SK-N-SH (cell line): ENCODE results near the gene BCAS3.
"Not testable (repeated sequence)": the region's sequence is repeated elsewhere in the genome, so short reads cannot be mapped to it uniquely, and the experiment has no call there.

Experiments used
- CHD2 ChIP-seq: fragments of 150-350 bp; IDR thresholded peaks from 2 replicates; pipeline ENCODE4 v1.6.1; 2018; ENCODE audit warnings: low read length; ENCODE audit not compliant: partially characterized antibody
- EP300 ChIP-seq, 2 experiments: IDR thresholded peaks; 2 replicates each; pipeline versions ENCODE4 v1.4.0 to v1.6.1; 2012; ENCODE audit warnings: borderline replicate concordance in 1 of 2, low read depth in 1 of 2, low read length in 1 of 2
- FOXJ3 ChIP-seq: sonication (generic); formaldehyde crosslinking; IDR thresholded peaks from 2 replicates; pipeline ENCODE4 v1.5.1; 2020; ENCODE audit warnings: mild to moderate bottlenecking, missing genetic modification reagents
- MXI1 ChIP-seq: IDR thresholded peaks from 2 replicates; pipeline ENCODE4 v1.6.1; 2012; ENCODE audit warnings: mild to moderate bottlenecking, low read depth, low read length, improper control_type of control experiment
- SMC3 ChIP-seq: IDR thresholded peaks from 2 replicates; pipeline ENCODE4 v1.6.1; 2012; ENCODE audit warnings: low read depth, low read length, improper control_type of control experiment
- TAF1 ChIP-seq: IDR thresholded peaks from 2 replicates; pipeline ENCODE4 v1.6.1; 2012; ENCODE audit warnings: low read depth, mild to moderate bottlenecking, low read length, moderate library complexity, borderline replicate concordance
- TEAD4 ChIP-seq: IDR thresholded peaks from 2 replicates; pipeline ENCODE4 v1.4.0; 2012; ENCODE audit warnings: mild to moderate bottlenecking, borderline replicate concordance; ENCODE audit not compliant: insufficient read depth
- TF ChIP-seq, protein P1 (sequence below): fragments of 200-600 bp; sonication (generic); IDR thresholded peaks from 2 replicates; pipeline ENCODE4 v1.6.1; 2017; ENCODE audit warnings: antibody characterized with exemption, mild to moderate bottlenecking, moderate library complexity
- TF ChIP-seq, protein P2 (sequence below): fragments of 150-350 bp; IDR thresholded peaks from 2 replicates; pipeline ENCODE4 v1.6.1; 2017; ENCODE audit warnings: antibody characterized with exemption, low read length, low read depth, borderline replicate concordance
- TF ChIP-seq, protein P3 (sequence below): IDR thresholded peaks from 2 replicates; pipeline ENCODE4 v1.4.0; 2012; ENCODE audit warnings: low read depth, borderline replicate concordance

DNA sequence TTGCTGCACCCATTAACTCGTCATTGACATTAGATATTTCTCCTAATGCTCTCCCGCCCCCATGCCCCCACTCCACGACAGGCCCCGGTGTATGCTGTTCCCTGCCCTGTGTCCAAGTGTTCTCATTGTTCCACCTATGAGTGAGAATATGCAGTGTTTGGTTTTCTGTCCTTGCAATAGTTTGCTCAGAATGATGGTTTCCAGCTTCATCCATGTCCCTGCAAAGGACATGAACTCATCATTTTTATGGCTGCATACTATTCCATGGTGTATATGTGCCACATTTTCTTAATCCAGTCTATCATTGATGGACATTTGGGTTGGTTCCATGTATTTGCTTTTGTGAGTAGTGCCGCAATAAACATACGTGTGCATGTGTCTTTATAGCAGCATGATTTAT is 83.7 kb downstream of the BCAS3 start:
- not testable (repeated sequence) for TF ChIP-seq TAF1; CHD2; TEAD4; SMC3; FOXJ3 (CRISPR knock-in tag); MXI1; EP300 (IDR thresholded peaks at IDR 0.05; ENCODE audit: borderline replicate concordance in 1 of 2, low read depth in 1 of 2, low read length in 1 of 2)
- TF ChIP-seq, protein P1, sequence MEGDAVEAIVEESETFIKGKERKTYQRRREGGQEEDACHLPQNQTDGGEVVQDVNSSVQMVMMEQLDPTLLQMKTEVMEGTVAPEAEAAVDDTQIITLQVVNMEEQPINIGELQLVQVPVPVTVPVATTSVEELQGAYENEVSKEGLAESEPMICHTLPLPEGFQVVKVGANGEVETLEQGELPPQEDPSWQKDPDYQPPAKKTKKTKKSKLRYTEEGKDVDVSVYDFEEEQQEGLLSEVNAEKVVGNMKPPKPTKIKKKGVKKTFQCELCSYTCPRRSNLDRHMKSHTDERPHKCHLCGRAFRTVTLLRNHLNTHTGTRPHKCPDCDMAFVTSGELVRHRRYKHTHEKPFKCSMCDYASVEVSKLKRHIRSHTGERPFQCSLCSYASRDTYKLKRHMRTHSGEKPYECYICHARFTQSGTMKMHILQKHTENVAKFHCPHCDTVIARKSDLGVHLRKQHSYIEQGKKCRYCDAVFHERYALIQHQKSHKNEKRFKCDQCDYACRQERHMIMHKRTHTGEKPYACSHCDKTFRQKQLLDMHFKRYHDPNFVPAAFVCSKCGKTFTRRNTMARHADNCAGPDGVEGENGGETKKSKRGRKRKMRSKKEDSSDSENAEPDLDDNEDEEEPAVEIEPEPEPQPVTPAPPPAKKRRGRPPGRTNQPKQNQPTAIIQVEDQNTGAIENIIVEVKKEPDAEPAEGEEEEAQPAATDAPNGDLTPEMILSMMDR, result not testable (repeated sequence)
- TF ChIP-seq, protein P2, sequence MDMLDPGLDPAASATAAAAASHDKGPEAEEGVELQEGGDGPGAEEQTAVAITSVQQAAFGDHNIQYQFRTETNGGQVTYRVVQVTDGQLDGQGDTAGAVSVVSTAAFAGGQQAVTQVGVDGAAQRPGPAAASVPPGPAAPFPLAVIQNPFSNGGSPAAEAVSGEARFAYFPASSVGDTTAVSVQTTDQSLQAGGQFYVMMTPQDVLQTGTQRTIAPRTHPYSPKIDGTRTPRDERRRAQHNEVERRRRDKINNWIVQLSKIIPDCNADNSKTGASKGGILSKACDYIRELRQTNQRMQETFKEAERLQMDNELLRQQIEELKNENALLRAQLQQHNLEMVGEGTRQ, result not testable (repeated sequence)
- TF ChIP-seq, protein P3, sequence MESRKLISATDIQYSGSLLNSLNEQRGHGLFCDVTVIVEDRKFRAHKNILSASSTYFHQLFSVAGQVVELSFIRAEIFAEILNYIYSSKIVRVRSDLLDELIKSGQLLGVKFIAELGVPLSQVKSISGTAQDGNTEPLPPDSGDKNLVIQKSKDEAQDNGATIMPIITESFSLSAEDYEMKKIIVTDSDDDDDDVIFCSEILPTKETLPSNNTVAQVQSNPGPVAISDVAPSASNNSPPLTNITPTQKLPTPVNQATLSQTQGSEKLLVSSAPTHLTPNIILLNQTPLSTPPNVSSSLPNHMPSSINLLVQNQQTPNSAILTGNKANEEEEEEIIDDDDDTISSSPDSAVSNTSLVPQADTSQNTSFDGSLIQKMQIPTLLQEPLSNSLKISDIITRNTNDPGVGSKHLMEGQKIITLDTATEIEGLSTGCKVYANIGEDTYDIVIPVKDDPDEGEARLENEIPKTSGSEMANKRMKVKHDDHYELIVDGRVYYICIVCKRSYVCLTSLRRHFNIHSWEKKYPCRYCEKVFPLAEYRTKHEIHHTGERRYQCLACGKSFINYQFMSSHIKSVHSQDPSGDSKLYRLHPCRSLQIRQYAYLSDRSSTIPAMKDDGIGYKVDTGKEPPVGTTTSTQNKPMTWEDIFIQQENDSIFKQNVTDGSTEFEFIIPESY, result not testable (repeated sequence)
